Gastrocnemius medialis (tissue), 4 donors: ENCODE measurements around the gene LMO1. TPM values are rescaled to one million over a fixed set of nuclear protein-coding genes. Genes with fewer than 3 reads are reported as not detected.

Experiments
- ATAC-seq, 2 donors: fragments of 150-250 bp; one replicate each; pipeline ENCODE4 v1.9.1; 2016
- DNase-seq, 2 donors: peaks; one replicate each; pipeline ENCODE4 v3.0.0-alpha.2; 2019
- H3K27ac ChIP-seq, 4 donors: fragments of 200-600 bp; sonication (generic); 1 replicate in 1 of 4; 2 replicates in 3 of 4; pipeline ENCODE4 v1.5.1; 2016 to 2018; ENCODE audit warnings: mild to moderate bottlenecking in 2 of 4, moderate library complexity in 1 of 4
- H3K27me3 ChIP-seq, 3 donors: fragments of 200-600 bp; sonication (generic) in 2 of 3; 1 replicate in 1 of 3; 2 replicates in 2 of 3; pipeline versions ENCODE4 v1.5.1 to v1.6.0; 2016 to 2019; ENCODE audit warnings: mild to moderate bottlenecking in 1 of 3, moderate library complexity in 1 of 3
- H3K36me3 ChIP-seq, 2 donors: fragments of 200-600 bp; sonication (generic) in 1 of 2; one replicate each; pipeline ENCODE4 v1.5.1; 2017 to 2018
- H3K4me1 ChIP-seq, 2 donors: fragments of 200-600 bp; sonication (generic) in 1 of 2; one replicate each; pipeline ENCODE4 v1.5.1; 2016 to 2017; ENCODE audit warnings: mild to moderate bottlenecking in 2 of 2
- H3K4me3 ChIP-seq, 4 donors: fragments of 200-600 bp; sonication (generic) in 3 of 4; 1 replicate in 1 of 4; 2 replicates in 3 of 4; pipeline ENCODE4 v1.5.1; 2016 to 2019; ENCODE audit warnings: mild to moderate bottlenecking in 2 of 4
- H3K9me3 ChIP-seq, 3 donors: fragments of 200-600 bp; sonication (generic) in 2 of 3; 1 replicate in 1 of 3; 2 replicates in 2 of 3; pipeline ENCODE4 v1.5.1; 2016 to 2019
- POLR2A ChIP-seq, 2 donors: fragments of 450-650 bp; IDR thresholded peaks; one replicate each; pipeline ENCODE4 v1.6.1; 2017; ENCODE audit warnings: antibody characterized with exemption in 2 of 2, mild to moderate bottlenecking in 2 of 2, moderate library complexity in 2 of 2
- in situ Hi-C, 4 donors: fragments of 200-750 bp; cut with MboI; loops; one replicate each; pipeline versions ENCODE4 v1.15.0 to v1.8.0; 2017; ENCODE audit warnings: low sequenced_read_pairs in 4 of 4
- intact Hi-C: fragments of 100-400 bp; cut with DNase I; formaldehyde crosslinking; loops from one replicate; pipeline ENCODE4 v1.15.1; 2023; ENCODE audit warnings: low total_unique reads
- total RNA-seq, 4 donors: library from RNA; depleted of rRNA; stranded (reverse); fragments of >200 nt; gene quantifications; one replicate each; pipeline versions ENCODE4 v1.1.0 to v1.2.3, GENCODE V29; 2016
- TF ChIP-seq, protein P1 (sequence below), 5 experiments: fragments of 450-650 bp in 3 of 5; fragments of 200-600 bp in 2 of 5; sonication (generic) in 2 of 5; IDR thresholded peaks in 4 of 5; conservative IDR thresholded peaks in 1 of 5; 1 replicate in 4 of 5; 2 replicates in 1 of 5; pipeline ENCODE4 v1.5.1; 2016 to 2019; ENCODE audit warnings: antibody characterized with exemption in 5 of 5, mild to moderate bottlenecking in 3 of 5, moderate library complexity in 3 of 5

LMO1 gene
- total RNA-seq, 4 donors from 2014 or later, result 2.2 to 7.0 (median 2.5) TPM

DNA sequence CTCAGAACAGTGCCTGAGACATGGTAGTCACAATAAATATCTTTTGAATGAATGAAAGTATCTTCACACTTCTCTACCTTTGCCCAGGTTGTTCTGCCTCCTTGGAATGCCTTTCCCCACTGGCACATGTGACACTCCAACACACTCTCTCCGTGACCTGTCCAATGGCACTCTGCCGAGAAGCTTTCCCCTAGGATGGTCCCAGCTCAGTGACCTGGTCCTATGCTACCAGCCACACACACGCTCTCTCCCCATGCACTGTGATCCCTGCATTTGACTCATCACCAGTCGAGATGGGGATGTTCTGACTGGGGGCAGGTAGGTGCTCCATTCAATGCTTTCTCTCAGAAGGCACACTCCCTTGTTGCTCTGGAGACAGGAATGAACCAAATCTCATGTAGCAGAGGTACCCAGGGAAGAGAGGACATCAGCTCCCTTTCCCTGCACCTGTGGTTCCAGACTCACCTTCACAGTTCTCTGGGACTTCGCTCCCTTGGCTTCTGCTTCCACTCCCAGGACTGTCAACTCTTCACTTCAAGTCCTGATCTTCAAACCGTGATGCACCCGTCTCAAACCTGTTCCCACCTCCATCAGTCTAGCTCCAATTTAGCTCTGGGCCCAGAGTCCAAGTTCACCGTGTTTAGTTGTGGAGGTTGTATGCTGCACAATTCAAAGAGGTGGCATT is 30.7 kb upstream of the LMO1 start:
- no peak overlapping the region for H3K27ac ChIP-seq
- no peaks in the 10 kb centered on the region for H3K9me3 ChIP-seq
- intact Hi-C loops (no loop called here), in situ Hi-C loops (no loop called here)
- TF ChIP-seq POLR2A (IDR thresholded peaks at IDR 0.05), result no peak
- TF ChIP-seq, protein P1, sequence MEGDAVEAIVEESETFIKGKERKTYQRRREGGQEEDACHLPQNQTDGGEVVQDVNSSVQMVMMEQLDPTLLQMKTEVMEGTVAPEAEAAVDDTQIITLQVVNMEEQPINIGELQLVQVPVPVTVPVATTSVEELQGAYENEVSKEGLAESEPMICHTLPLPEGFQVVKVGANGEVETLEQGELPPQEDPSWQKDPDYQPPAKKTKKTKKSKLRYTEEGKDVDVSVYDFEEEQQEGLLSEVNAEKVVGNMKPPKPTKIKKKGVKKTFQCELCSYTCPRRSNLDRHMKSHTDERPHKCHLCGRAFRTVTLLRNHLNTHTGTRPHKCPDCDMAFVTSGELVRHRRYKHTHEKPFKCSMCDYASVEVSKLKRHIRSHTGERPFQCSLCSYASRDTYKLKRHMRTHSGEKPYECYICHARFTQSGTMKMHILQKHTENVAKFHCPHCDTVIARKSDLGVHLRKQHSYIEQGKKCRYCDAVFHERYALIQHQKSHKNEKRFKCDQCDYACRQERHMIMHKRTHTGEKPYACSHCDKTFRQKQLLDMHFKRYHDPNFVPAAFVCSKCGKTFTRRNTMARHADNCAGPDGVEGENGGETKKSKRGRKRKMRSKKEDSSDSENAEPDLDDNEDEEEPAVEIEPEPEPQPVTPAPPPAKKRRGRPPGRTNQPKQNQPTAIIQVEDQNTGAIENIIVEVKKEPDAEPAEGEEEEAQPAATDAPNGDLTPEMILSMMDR (IDR thresholded peaks at IDR 0.05 in 4 of 5, conservative IDR thresholded peaks at IDR 0.05 in 1 of 5), result no peak
- no peaks in the 10 kb centered on the region for H3K27me3 ChIP-seq
- H3K36me3 ChIP-seq, result no peaks in the 10 kb centered on the region
- H3K4me3 ChIP-seq, result no peak overlapping the region
- ATAC-seq (no peak), DNase-seq (no peak)
- H3K4me1 ChIP-seq, result no peaks in the 10 kb centered on the region

DNA sequence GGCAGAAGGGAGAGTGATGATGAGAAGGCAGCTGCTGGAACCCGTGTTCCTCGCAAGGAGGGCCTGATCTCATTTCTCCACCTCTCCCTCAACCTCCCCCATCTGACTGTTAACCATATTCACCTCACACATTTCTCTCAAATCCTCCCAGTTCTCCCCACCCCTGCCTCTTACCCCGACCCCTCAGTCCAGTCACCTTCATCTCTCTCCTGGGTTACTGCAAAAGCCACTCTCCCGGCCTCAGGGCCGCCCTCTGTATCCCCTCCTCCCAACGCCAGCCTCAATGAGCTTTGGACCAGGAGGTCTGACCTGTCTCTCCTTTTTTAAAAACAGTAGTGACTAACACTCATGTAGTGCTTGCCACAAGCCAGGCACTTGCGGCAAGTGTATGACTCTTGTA is 29.5 kb upstream of the LMO1 start:
- no peaks in the 10 kb centered on the region for H3K36me3 ChIP-seq
- TF ChIP-seq, protein P1 (IDR thresholded peaks at IDR 0.05 in 4 of 5, conservative IDR thresholded peaks at IDR 0.05 in 1 of 5), result no peak
- no peak for TF ChIP-seq POLR2A (IDR thresholded peaks at IDR 0.05)
- no peak overlapping the region for H3K27ac ChIP-seq
- DNase-seq (no peak), ATAC-seq (no peak)
- H3K27me3 ChIP-seq, result no peaks in the 10 kb centered on the region
- in situ Hi-C loops (no loop called here), intact Hi-C loops (no loop called here)
- H3K4me3 ChIP-seq, result no peak overlapping the region
- H3K9me3 ChIP-seq, result no peaks in the 10 kb centered on the region
- no peaks in the 10 kb centered on the region for H3K4me1 ChIP-seq

DNA sequence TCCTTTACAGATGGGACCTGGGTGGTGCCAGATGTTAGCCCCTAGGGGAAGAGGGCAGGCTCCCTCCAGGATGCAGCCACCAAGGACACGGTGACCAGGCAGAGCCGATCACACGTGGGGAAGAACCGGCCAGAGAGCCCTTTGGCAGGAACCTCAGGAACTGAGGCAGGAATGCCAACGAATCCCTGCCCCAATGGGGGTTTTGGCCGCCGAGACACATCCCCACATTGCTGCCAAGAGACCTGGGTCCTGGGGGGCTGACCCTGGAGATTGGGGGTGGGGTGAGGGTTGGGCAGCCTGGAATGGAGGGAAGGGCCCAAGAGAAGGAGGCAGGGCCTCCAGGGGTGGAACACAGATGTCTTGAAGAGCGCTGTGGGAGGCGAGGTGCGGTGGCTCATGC is 28.7 kb upstream of the LMO1 start:
- no peak overlapping the region for H3K4me3 ChIP-seq
- H3K27ac ChIP-seq, result no peak overlapping the region
- intact Hi-C loops (no loop called here), in situ Hi-C loops (no loop called here)
- DNase-seq (no peak), ATAC-seq (no peak)
- H3K27me3 ChIP-seq, result no peaks in the 10 kb centered on the region
- TF ChIP-seq, protein P1 (IDR thresholded peaks at IDR 0.05 in 4 of 5, conservative IDR thresholded peaks at IDR 0.05 in 1 of 5), result no peak
- no peaks in the 10 kb centered on the region for H3K9me3 ChIP-seq
- no peaks in the 10 kb centered on the region for H3K4me1 ChIP-seq
- H3K36me3 ChIP-seq, result no peaks in the 10 kb centered on the region

DNA sequence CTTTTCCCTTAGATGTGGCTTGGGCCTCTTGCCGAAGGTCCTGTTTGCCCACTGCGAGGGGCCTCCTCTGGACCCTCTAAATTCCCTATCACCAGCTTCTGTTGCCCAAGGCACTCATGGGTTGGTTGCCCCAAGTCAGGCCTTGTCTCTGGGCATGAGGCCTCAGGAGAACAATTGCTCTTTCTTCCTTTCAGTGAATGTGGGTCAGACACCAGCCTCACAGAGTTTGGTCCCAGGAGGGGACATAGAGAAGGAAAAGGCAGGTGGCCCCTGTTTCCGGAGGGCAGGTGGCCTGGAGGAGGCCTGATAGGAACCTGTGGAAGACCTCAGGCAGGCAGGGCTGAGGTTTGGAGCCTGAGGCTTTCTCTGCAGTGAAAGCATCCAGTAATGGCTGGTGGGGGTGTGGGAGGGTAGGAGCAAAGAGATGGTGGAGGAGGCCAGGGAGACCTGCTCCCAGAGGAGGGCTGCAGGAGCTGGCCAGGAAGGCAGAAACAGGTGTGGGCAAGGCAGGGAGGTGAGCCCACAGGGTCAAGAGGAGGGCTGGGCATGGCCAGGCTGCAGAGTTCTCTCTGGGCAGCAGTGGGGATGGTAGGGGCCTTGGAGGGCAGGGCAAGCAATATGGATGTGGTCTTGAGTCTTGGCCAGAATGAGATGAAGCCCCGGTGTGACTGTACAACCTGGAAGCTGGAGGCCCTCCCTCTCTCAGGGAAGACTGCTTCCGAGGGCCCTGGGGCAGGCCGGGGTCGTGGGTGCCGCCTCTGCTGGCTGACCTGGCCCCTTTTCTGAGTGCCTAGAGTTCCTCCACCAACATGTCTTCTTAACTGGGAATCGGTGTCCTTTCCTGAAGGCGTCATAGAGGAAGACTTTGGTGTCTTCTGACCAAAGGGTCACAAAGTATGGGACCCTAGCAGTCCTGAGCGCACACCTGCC is 28.0 kb upstream of the LMO1 start:
- DNase-seq, result no peak
- in situ Hi-C loops, result no loop called here
- Histone ChIP-seq H3K27me3 (no peaks in the 10 kb centered on the region), H3K9me3 (no peaks in the 10 kb centered on the region), H3K27ac (no peak overlapping the region), H3K36me3 (no peaks in the 10 kb centered on the region), H3K4me1 (no peaks in the 10 kb centered on the region), H3K4me3 (no peak overlapping the region)
- ATAC-seq, result no peak
- TF ChIP-seq, protein P1 (IDR thresholded peaks at IDR 0.05 in 4 of 5, conservative IDR thresholded peaks at IDR 0.05 in 1 of 5), result no peak
- no peak for TF ChIP-seq POLR2A (IDR thresholded peaks at IDR 0.05)
- intact Hi-C loops, result no loop called here
